GM12873 (cell line): ENCODE results near the gene PTMS.

Experiments
- CTCF ChIP-seq: IDR thresholded peaks from 2 replicates; pipeline ENCODE4 v1.5.1; 2012; ENCODE audit warnings: low read depth, mild to moderate bottlenecking, moderate library complexity, low read length, control low read depth; ENCODE audit not compliant: insufficient read depth; ENCODE audit errors: missing control alignments

The PTMS gene

GRCh38 chr12:6748761-6749160 lies 17.4 kb upstream of the PTMS start:
- TF ChIP-seq CTCF, result no peak

DNA sequence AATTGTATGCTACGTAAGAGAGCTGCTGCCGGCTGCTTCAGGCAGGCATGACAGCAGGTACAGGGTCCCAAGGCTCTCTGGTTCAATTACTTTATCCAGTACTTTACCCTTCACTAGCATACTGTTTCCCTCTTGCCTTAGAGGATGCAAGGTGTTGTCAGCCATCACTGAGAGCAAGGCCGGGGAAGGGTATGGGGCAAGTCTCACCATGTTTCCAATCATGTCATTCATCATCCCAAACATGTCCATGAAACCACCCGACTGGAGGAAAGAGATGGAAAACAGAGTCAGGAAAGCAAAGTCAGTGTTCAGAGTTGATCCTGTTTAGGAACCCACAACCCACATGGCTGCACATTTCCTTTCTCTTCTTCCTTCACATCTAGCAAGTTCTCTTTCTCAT lies 15.7 kb upstream of the PTMS start:
- TF ChIP-seq CTCF, result no peak

DNA sequence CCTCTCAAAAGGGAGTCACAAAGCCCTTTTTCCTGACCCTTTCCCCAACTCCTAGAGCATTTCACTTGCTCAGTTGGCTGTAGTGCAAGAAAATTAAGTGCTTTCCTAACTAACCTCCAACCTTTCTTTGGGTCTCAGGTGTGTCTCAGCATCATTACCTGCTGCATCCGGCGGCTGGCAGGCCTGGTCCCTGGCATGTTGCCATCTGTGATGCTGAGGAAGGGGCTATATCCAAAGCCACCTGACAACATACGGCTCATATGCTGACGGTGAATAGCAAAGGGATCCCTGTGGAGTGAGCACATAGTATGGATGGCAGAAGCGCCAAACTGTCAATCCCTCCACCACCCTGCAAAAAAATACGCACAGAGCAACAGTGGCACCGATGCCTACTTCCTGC lies 14.4 kb upstream of the PTMS start:
- no peak for TF ChIP-seq CTCF

- TF ChIP-seq CTCF, result peak; percentile 4
Observed at GRCh38 chr12:6752167-6752920, 13.8 kb upstream of the PTMS start.

- no peak for TF ChIP-seq CTCF
Observed at GRCh38 chr12:6752921-6753771, 13.0 kb upstream of the PTMS start, which contains the start of gene MLF2. TSS of gene MLF2 (minus strand) at chr12:6753141. CDS start at chr12:6752334, 807 bp downstream.

GRCh38 chr12:6753772-6754356 lies 12.3 kb upstream of the PTMS start:
- peak; percentile 95 for TF ChIP-seq CTCF

DNA sequence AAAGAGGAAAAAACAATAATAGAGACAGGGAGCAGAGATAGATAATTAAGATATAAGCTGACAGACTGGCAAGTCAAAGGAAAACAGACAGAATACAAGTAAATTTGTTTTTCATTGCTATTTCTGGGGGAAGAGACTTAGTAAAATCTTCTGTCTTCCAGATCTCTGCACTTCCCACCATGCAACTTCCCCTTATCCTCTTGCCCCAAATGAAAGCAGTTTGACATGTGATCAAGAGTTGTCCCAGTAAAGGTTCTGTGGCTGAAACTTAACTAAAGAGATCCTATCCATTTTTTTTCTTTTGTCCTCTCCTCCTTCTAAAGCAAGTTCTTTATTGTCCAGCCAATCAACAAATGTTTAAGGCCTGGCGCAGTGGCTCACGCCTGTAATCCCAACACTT lies 11.8 kb upstream of the PTMS start:
- TF ChIP-seq CTCF, result no peak
